HUDEP-2 (cell line): ENCODE data around the gene AGXT.

Experiments used
- DNase-seq, 76 experiments: peaks; one replicate each; lab custom pipeline; 2025; ENCODE audit not compliant: unreplicated experiment in 76 of 76; lab: John Stamatoyannopoulos, UW

The AGXT gene

DNA sequence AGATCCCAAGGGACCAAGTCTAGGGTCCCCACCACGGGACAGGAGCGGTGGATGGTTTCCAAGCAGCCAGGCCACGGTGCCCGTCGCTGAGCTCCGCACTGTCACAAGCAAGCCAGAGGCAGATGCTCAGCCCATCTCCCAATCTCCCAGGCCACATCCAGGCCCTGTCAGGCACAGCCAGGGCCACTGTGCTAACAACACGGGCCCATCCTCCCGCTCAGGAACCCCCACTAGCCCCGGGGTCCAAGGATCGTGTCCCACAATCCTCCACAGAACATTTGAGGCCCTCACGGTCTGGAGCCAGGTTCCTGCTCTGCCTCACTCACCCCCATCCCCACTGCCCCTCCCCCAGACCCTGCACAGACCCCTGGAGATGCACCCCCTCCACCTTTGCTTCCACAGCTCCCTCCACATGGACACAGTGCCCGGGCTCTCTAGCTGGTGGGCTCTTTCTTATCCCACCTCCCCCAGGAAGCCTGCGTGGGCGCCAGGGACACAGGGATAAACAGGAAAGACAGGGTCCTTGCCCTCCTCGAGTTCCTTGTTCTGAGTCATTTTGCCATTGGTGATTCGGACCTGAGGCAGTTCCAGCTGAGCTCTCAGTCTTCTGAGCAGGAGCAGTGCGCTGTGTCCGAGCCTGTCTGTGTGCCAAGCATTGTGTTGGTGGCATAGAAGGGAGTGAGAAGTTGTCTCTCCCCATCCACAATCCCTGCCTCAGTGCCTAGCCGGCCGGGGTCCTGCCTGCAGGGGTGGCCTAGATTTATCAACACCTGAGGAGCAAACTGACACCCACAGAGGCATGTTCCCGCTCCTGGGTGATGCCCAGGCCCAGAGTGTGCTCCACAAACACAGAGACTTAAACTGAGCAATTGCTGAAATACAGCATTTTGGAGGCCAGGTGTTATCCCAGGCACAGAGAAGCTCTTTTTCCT, 44.5 kb downstream of the AGXT start:
- DNase-seq: no peak

DNA sequence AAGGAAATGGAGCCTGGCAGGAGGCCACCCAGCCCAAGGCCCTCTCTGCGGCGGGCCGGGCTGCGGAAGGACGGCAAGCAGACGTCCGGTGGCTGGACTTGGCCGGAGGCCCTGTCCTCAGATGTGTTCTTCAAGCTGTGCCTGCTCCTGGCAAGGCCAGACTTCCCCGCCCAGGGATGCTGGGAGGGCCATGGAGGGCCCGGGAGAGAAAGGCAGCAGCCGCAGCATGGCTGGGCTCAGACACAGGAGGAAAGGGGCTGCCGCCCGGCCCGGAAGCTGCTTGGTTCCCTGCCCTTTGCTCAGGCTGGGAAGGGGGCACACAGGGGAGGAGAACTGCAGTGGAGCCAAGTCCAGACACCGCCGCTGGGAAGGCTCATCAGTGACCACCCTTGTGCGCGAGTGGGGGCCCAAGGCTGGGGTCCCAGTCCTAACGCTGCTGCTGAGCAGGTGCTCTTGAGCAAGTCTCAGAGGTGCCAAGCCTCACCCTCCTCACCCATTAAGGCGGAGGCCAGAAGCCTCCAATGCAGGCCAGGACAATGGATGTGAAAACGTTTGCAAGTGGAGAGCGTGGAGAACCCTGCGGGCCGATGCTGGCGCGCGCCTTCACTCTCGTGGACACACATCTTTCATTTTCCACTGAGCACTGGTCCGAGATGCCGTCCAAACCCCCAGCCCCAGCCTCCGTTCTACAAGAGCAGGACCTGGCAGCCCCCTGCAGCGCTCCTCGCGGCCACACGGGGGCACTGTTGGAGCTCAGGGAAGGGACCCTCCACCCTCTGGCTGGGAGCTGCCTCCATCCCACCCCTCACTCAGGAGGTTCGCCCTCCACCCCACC, 45.4 kb downstream of the AGXT start:
- peak in 22 of 76 experiments; percentile 2 to 39 (median 12) for DNase-seq

- no peak for DNase-seq
Measured at GRCh38 chr2:240914645-240915525, 46.3 kb downstream of the AGXT start.

GRCh38 chr2:240915526-240916341, 47.1 kb downstream of the AGXT start:
- no peak for DNase-seq

DNA sequence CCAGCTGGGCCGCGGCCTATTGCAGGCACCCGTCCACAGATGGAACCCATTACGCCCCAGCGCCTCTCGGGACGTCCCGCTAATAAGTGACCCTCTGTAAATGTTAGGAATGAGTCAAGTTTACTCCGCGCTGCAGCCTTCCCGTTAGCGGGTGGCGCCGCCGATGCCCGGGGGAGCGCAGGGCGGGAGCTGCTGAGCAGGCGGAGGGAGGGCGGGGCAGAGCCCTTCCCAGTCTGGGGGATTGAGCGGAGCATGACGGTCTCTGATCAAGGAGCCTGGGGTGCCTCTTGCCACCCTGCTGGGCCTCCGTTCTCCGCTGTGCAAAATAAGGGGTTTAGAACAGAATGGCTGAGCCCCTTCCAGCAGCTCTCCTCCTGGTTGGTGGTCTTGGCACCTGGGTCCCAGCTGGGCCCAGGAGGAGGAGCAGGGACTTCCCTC, 48.0 kb downstream of the AGXT start:
- peak in 7 of 76 experiments; percentile 1 to 10 (median 7) for DNase-seq

DNA sequence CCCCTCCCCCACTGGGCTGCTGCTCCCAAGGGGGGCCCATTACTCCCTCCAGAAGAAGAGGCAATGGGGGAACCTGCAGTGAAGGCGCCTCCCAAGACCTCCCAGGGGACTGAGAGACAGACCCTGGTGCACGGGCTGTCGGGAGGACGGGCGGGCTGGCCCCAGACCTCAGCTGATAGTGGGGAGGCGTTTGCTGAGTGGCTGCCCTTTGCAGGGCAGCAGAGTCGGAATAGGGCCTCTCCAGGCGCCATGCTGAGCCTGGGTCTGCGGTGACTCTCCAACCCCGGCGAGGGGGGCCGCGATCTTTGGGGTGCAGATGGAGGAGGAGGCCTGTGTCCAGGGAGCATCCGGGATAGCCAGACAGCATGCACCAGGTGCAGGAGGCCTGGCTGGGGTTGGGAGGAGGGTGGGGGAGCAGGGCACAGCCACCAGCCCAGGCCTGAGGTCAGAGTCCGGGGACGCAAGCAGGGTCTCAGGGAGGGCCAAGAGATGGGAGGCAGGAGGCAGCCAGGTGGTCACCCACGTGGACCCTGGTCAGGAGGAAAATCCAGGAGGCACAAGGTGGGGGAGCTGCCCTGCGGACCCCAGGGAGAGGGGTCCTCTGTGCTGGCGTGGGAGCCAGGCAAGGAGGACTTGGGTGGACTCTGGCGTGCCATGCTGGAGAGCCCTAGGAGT, 48.5 kb downstream of the AGXT start:
- DNase-seq: no peak

DNA sequence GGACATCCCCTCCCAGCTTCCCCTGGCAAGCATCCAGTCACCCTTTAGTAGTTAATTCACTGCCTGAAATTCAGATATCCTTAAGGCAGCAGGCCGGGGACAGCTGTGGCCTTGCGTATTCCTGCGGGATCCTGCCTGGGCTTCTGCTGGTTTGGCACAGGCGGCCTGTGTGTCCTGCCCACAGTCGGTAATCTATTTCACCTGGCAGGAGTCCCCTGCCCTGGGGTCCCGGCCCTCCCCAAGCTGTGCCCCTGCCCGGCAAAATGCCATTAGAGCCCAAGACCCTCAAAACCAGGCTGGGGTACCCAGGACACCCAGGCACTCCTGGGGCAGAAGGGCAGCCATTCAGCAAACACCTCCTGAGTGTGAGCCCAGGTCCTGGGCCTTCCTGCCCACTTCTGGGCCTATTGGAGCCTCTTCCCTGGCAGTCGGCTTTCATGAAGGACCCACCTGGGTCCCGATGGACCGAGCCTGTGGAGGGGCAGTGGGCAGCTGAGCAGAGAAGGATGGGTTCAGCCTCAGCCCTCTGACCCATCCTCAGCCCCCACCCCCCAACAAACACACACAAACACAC, 49.1 kb downstream of the AGXT start:
- DNase-seq: no peak

DNA sequence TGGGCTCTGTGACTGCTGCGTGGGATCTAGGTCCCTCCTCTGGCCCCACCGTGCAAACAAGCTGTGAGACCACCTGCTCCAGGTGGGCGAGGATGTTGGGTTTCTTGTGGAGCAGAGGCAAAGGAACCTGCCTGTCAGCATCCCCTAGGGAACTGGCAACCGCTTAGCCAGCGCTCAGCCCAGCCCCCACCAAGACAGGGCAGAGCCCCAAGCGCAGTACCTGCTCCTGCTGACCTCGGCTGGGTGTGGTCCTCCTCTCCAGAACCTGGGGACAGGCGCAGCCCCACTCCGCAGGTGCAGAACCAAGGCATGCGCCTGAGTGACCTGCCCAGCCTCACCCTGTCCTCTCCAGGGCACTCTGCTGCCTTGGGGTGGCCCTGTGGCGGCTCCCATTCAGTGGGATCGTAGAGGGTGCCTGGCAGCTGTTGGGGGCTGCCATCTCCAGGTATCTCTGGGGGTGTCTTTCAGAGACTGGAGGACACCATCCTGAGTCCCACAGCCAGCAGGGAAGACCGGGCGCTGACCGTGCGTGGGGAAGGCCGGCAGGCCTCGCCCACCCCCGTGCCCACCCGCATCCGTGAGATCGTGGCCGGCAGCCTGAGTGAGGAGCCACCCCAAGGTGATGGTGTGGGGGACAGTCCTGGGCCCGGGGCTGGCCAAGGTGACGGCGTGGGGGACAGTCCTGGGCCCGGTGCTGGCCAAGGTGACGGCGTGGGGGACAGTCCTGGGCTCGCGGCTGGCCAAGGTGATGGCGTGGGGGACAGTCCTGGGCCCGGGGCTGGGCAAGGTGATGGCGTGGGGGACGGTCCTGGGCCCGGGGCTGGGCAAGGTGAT, 49.9 kb downstream of the AGXT start:
- DNase-seq: no peak

- no peak for DNase-seq
Measured at GRCh38 chr2:240919161-240919781, 50.6 kb downstream of the AGXT start.

GRCh38 chr2:240919786-240920782, 51.5 kb downstream of the AGXT start:
- no peak for DNase-seq

DNA sequence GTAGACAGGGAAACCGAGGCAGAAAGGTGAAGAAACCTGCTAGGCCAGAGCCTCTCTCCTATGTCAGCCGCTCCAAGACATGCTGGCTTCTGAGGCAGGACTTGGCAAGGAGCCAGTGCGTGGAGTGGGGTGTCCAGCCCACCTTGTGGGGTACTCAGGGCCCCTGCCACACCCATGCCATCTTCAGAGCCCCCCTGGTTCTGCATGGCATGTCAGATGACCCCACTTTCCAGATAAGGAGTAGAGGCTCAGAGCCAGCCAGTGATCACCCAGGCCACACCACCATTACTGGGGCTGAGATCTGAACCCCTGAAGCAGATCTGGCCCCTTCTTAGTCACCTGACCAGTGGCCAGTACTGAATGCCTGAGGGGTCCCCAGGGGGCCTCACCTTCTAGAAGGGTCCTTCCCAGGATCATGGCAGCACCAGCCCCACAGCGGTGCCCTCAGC, 52.2 kb downstream of the AGXT start:
- no peak for DNase-seq

DNA sequence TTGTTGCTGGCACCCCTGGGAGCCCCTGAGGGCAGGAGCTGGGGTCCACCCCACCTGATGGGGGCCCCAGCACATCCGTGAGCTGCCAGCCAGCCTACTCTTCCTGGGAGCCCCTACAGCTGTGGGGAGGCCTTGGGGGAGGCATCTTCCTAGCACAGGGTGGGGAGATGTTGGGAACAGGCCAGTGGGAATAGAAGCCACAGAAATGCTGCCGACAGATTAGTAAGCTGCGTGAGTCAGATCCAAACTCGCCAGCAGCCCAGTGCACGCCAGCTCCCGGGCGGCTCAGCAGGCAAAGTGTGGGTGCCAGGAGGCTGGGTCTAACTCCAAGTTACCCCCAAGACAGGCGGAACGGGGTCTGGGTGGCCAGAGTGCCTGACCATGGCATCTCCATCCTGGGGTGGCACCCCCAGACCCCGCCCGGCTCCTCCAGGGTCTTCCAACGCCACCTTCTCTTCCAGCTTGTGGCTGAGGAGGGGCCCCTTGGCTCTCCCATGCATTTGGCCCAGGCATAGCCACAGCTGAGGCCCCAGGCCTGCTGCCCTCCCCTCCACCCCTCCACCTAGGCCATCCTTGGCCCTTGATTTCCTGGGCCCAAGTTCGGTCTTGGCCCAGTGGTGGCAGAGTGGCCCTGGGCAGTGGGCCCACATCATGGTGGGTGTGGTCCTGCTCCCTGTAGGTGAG, 52.8 kb downstream of the AGXT start:
- no peak for DNase-seq

- no peak for DNase-seq
Measured at GRCh38 chr2:240921995-240922244, 53.3 kb downstream of the AGXT start.

DNA sequence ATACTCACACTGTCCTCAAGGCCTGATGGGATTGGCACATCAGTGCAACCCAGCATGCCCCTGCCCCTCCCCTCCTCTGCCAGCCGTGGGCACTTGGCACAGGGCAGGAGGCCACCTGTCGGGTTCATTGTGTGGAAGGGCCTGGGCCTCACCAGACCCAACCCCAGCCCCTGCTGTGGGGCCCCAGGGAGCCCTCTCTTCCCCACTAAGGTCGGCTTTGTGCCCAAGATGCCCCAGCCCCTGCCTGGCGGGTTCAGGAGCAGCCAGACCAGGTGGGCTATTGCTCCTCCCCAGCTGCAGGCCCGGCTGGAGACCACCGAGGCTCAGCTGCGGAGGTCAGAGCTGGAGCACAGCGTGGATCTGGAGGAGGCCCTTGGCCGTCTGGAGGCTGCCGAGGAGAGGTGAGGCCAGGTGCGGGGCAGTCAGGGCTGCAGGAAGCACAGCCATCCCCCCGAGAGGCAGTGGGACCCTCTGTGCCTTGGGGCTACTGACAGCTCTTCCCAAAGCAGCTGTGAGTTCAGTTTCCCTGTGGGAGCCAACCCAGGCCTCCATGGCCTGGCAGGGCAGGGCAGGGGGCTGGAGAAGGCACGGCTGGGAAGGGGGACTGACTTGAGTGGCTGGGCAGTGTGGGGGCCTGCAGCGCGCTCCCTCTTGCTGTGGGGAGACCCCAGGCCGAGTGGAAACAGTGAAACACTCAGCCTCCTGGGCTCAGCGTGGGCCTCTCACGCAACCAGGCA, 53.8 kb downstream of the AGXT start:
- no peak for DNase-seq

DNA sequence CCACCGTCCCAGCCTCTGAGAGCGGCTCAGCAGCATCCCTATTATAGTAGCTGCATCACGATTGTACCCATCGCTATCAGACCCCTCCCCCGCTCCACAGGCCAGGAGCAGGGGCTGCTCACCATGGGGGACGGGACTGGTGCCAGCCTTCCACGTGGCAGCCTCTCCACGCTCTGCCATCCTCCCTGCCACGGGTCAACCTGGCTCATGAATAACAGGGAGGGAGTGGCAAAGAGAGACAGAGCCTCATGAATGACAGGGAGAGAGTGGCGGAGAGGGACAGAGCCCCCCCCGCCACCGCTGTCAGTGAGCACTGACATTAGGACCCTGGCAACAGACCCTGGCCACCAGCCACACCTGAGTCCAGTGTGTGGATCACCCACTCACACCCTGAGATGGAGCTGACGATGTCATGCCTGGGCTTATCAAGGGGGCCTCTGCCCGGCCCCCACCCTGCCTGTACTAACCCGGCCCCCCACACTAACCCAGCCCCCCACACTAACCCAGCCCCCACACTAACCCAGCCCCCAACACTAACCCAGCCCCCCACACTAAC, 54.4 kb downstream of the AGXT start:
- DNase-seq: no peak
